GM21717 (cell line): ENCODE results near the gene DPYSL3.

ENCODE experiments used
- ATAC-seq: cut with Tn5 transposase; IDR thresholded peaks from one replicate; pipeline ENCODE4 v1.9.1; 2021; ENCODE audit warnings: mild to moderate bottlenecking, moderate library complexity; ENCODE audit not compliant: unreplicated experiment

Gene DPYSL3

GRCh38 chr5:147474140-147474539, 35.7 kb downstream of the DPYSL3 start:
- no peak for ATAC-seq

- ATAC-seq: no peak
These were observed 37.0 kb downstream of the DPYSL3 start for GRCh38 chr5:147472664-147473475.

- no peak for ATAC-seq
These were observed 41.8 kb downstream of the DPYSL3 start for GRCh38 chr5:147467973-147468508.

GRCh38 chr5:147466360-147466980, 43.4 kb downstream of the DPYSL3 start:
- no peak for ATAC-seq

- ATAC-seq: no peak
These were observed 44.1 kb downstream of the DPYSL3 start for GRCh38 chr5:147465747-147466146.

GRCh38 chr5:147464211-147464610, 45.7 kb downstream of the DPYSL3 start:
- no peak for ATAC-seq

- ATAC-seq: no peak
These were observed 48.0 kb downstream of the DPYSL3 start for GRCh38 chr5:147461915-147462314.

GRCh38 chr5:147460380-147460779, 49.5 kb downstream of the DPYSL3 start:
- ATAC-seq: no peak

- no peak for ATAC-seq
These were observed 51.3 kb downstream of the DPYSL3 start for GRCh38 chr5:147458581-147458980.

- no peak for ATAC-seq
These were observed 53.9 kb downstream of the DPYSL3 start for GRCh38 chr5:147455822-147456450.

- ATAC-seq: no peak
These were observed 54.7 kb downstream of the DPYSL3 start for GRCh38 chr5:147454996-147455677.

GRCh38 chr5:147453875-147454814, 55.7 kb downstream of the DPYSL3 start:
- ATAC-seq: peak; percentile 90

GRCh38 chr5:147452165-147452811, 57.6 kb downstream of the DPYSL3 start:
- no peak for ATAC-seq

- ATAC-seq: no peak
These were observed 58.7 kb downstream of the DPYSL3 start for GRCh38 chr5:147451193-147451592.

GRCh38 chr5:147450606-147451005, 59.3 kb downstream of the DPYSL3 start:
- ATAC-seq: no peak

GRCh38 chr5:147448766-147449165, 61.1 kb downstream of the DPYSL3 start:
- ATAC-seq: no peak

GRCh38 chr5:147446523-147446922, 63.3 kb downstream of the DPYSL3 start:
- no peak for ATAC-seq

- no peak for ATAC-seq
These were observed 64.0 kb downstream of the DPYSL3 start for GRCh38 chr5:147445917-147446316.

GRCh38 chr5:147445090-147445489, 64.8 kb downstream of the DPYSL3 start:
- no peak for ATAC-seq

- no peak for ATAC-seq
These were observed 67.6 kb downstream of the DPYSL3 start for GRCh38 chr5:147442224-147442623.
